ENCODE measurements around the gene KMT5B.
A peak's percentile ranks its signal among the peaks of the same experiment; 100 is the strongest.

Gene KMT5B

GRCh38 chr11:68127714-68128681, 85.1 kb downstream of the KMT5B start:
- peak overlapping the region in 4 of 5 donors; percentile 51 to 62 (median 58) for H3K4me3 ChIP-seq (ENCODE audit: low read depth in 1 of 5, low read length in 5 of 5)
- no peaks in the 10 kb centered on the region for H3K36me3 ChIP-seq (ENCODE audit: control insufficient read depth in 5 of 5, insufficient read depth in 5 of 5, low read length in 5 of 5)
- peaks cover 2 to 26% (median 23%) of the 10 kb centered on the region in 5 donors for H3K4me1 ChIP-seq (ENCODE audit: control insufficient read depth in 5 of 5, insufficient read depth in 5 of 5, low read length in 5 of 5)
- H3K9me3 ChIP-seq (ENCODE audit: control insufficient read depth in 5 of 5, low read length in 5 of 5) = peaks cover 0 to 2% (median 0%) of the 10 kb centered on the region in 5 donors
- H3K27ac ChIP-seq (ENCODE audit: low read depth, low read length) = peak overlapping the region; percentile 37
- peak overlapping the region in 3 of 5 donors; percentile 47 to 76 (median 68) for H3K9ac ChIP-seq (ENCODE audit: low read length in 5 of 5)
- no peaks in the 10 kb centered on the region for H3K27me3 ChIP-seq (ENCODE audit: control insufficient read depth in 5 of 5, insufficient read depth in 4 of 5, low read length in 5 of 5)

- no peak overlapping the region for H3K4me3 ChIP-seq (ENCODE audit: low read depth in 1 of 5, low read length in 5 of 5)
- peaks cover 0 to 2% (median 0%) of the 10 kb centered on the region in 5 donors for H3K9me3 ChIP-seq (ENCODE audit: control insufficient read depth in 5 of 5, low read length in 5 of 5)
- H3K36me3 ChIP-seq (ENCODE audit: control insufficient read depth in 5 of 5, insufficient read depth in 5 of 5, low read length in 5 of 5) = no peaks in the 10 kb centered on the region
- peaks cover 2 to 41% (median 35%) of the 10 kb centered on the region in 5 donors for H3K4me1 ChIP-seq (ENCODE audit: control insufficient read depth in 5 of 5, insufficient read depth in 5 of 5, low read length in 5 of 5)
- H3K27me3 ChIP-seq (ENCODE audit: control insufficient read depth in 5 of 5, insufficient read depth in 4 of 5, low read length in 5 of 5) = no peaks in the 10 kb centered on the region
- H3K27ac ChIP-seq (ENCODE audit: low read depth, low read length) = no peak overlapping the region
- no peak overlapping the region for H3K9ac ChIP-seq (ENCODE audit: low read length in 5 of 5)
Measured at GRCh38 chr11:68125164-68125563, 87.9 kb downstream of the KMT5B start.

GRCh38 chr11:68122936-68123539, 90.1 kb downstream of the KMT5B start:
- Histone ChIP-seq H3K36me3 (ENCODE audit: control insufficient read depth in 5 of 5, insufficient read depth in 5 of 5, low read length in 5 of 5) (no peaks in the 10 kb centered on the region), H3K9me3 (ENCODE audit: control insufficient read depth in 5 of 5, low read length in 5 of 5) (no peaks in the 10 kb centered on the region), H3K27ac (ENCODE audit: low read depth, low read length) (peak overlapping the region; percentile 24), H3K4me3 (ENCODE audit: low read depth in 1 of 5, low read length in 5 of 5) (no peak overlapping the region), H3K9ac (ENCODE audit: low read length in 5 of 5) (no peak overlapping the region), H3K4me1 (ENCODE audit: control insufficient read depth in 5 of 5, insufficient read depth in 5 of 5, low read length in 5 of 5) (peaks cover 5 to 56% (median 48%) of the 10 kb centered on the region in 5 donors), H3K27me3 (ENCODE audit: control insufficient read depth in 5 of 5, insufficient read depth in 4 of 5, low read length in 5 of 5) (no peaks in the 10 kb centered on the region)

GRCh38 chr11:68121067-68121899, 91.8 kb downstream of the KMT5B start, which contains the start of gene CHKA:
TSS of gene CHKA (minus strand) at chr11:68121388. CDS start at chr11:68121177, 211 bp downstream.
- peaks cover 8 to 55% (median 48%) of the 10 kb centered on the region in 5 donors for H3K4me1 ChIP-seq (ENCODE audit: control insufficient read depth in 5 of 5, insufficient read depth in 5 of 5, low read length in 5 of 5)
- H3K9ac ChIP-seq (ENCODE audit: low read length in 5 of 5) = peak within 1 kb of the TSS; percentile 68 to 94 (median 84)

GRCh38 chr11:68120273-68121066, 92.6 kb downstream of the KMT5B start:
- peak overlapping the region; percentile 50 for H3K27ac ChIP-seq (ENCODE audit: low read depth, low read length)

More at GRCh38 chr11:68121067-68121899, 91.8 kb downstream of the KMT5B start, which contains the start of gene CHKA:
- Histone ChIP-seq H3K4me3 (ENCODE audit: low read depth in 1 of 5, low read length in 5 of 5) (peak within 1 kb of the TSS; percentile 68 to 82 (median 75)), H3K36me3 (ENCODE audit: control insufficient read depth in 5 of 5, insufficient read depth in 5 of 5, low read length in 5 of 5) (no peaks in the 10 kb centered on the region), H3K27ac (ENCODE audit: low read depth, low read length) (peak within 1 kb of the TSS; percentile 90), H3K27me3 (ENCODE audit: control insufficient read depth in 5 of 5, insufficient read depth in 4 of 5, low read length in 5 of 5) (no peaks in the 10 kb centered on the region), H3K9me3 (ENCODE audit: control insufficient read depth in 5 of 5, low read length in 5 of 5) (no peaks in the 10 kb centered on the region)

GRCh38 chr11:68118706-68119448, 94.2 kb downstream of the KMT5B start:
- H3K4me1 ChIP-seq (ENCODE audit: control insufficient read depth in 5 of 5, insufficient read depth in 5 of 5, low read length in 5 of 5) = peaks cover 8 to 58% (median 48%) of the 10 kb centered on the region in 5 donors
- peak overlapping the region; percentile 71 for H3K27ac ChIP-seq (ENCODE audit: low read depth, low read length)
- H3K9ac ChIP-seq (ENCODE audit: low read length in 5 of 5) = peak overlapping the region in 3 of 5 donors; percentile 2 to 43 (median 7)
- no peaks in the 10 kb centered on the region for H3K9me3 ChIP-seq (ENCODE audit: control insufficient read depth in 5 of 5, low read length in 5 of 5)
- no peaks in the 10 kb centered on the region for H3K36me3 ChIP-seq (ENCODE audit: control insufficient read depth in 5 of 5, insufficient read depth in 5 of 5, low read length in 5 of 5)
- H3K4me3 ChIP-seq (ENCODE audit: low read depth in 1 of 5, low read length in 5 of 5) = peak overlapping the region in 4 of 5 donors; percentile 24 to 71 (median 34)
- no peaks in the 10 kb centered on the region for H3K27me3 ChIP-seq (ENCODE audit: control insufficient read depth in 5 of 5, insufficient read depth in 4 of 5, low read length in 5 of 5)

More at GRCh38 chr11:68120273-68121066, 92.6 kb downstream of the KMT5B start:
- peak overlapping the region; percentile 55 to 82 (median 75) for H3K4me3 ChIP-seq (ENCODE audit: low read depth in 1 of 5, low read length in 5 of 5)
- peaks cover 8 to 55% (median 48%) of the 10 kb centered on the region in 5 donors for H3K4me1 ChIP-seq (ENCODE audit: control insufficient read depth in 5 of 5, insufficient read depth in 5 of 5, low read length in 5 of 5)
- H3K9ac ChIP-seq (ENCODE audit: low read length in 5 of 5) = peak overlapping the region; percentile 25 to 74 (median 68)
- no peaks in the 10 kb centered on the region for H3K27me3 ChIP-seq (ENCODE audit: control insufficient read depth in 5 of 5, insufficient read depth in 4 of 5, low read length in 5 of 5)
- no peaks in the 10 kb centered on the region for H3K36me3 ChIP-seq (ENCODE audit: control insufficient read depth in 5 of 5, insufficient read depth in 5 of 5, low read length in 5 of 5)
- no peaks in the 10 kb centered on the region for H3K9me3 ChIP-seq (ENCODE audit: control insufficient read depth in 5 of 5, low read length in 5 of 5)

GRCh38 chr11:68117853-68118470, 95.1 kb downstream of the KMT5B start:
- Histone ChIP-seq H3K9ac (ENCODE audit: low read length in 5 of 5) (peak overlapping the region in 2 of 5 donors; percentile 26 to 43), H3K27me3 (ENCODE audit: control insufficient read depth in 5 of 5, insufficient read depth in 4 of 5, low read length in 5 of 5) (no peaks in the 10 kb centered on the region), H3K9me3 (ENCODE audit: control insufficient read depth in 5 of 5, low read length in 5 of 5) (no peaks in the 10 kb centered on the region), H3K4me3 (ENCODE audit: low read depth in 1 of 5, low read length in 5 of 5) (peak overlapping the region in 3 of 5 donors; percentile 6 to 32 (median 25)), H3K27ac (ENCODE audit: low read depth, low read length) (peak overlapping the region; percentile 71), H3K4me1 (ENCODE audit: control insufficient read depth in 5 of 5, insufficient read depth in 5 of 5, low read length in 5 of 5) (peaks cover 8 to 59% (median 45%) of the 10 kb centered on the region in 5 donors), H3K36me3 (ENCODE audit: control insufficient read depth in 5 of 5, insufficient read depth in 5 of 5, low read length in 5 of 5) (no peaks in the 10 kb centered on the region)

- no peak overlapping the region for H3K27ac ChIP-seq (ENCODE audit: low read depth, low read length)
- no peak overlapping the region for H3K4me3 ChIP-seq (ENCODE audit: low read depth in 1 of 5, low read length in 5 of 5)
Measured at GRCh38 chr11:68116974-68117373, 96.1 kb downstream of the KMT5B start.

More at GRCh38 chr11:68116974-68117373, 96.1 kb downstream of the KMT5B start:
- Histone ChIP-seq H3K4me1 (ENCODE audit: control insufficient read depth in 5 of 5, insufficient read depth in 5 of 5, low read length in 5 of 5) (peaks cover 8 to 53% (median 41%) of the 10 kb centered on the region in 5 donors), H3K27me3 (ENCODE audit: control insufficient read depth in 5 of 5, insufficient read depth in 4 of 5, low read length in 5 of 5) (no peaks in the 10 kb centered on the region), H3K9ac (ENCODE audit: low read length in 5 of 5) (peak overlapping the region in 3 of 5 donors; percentile 4 to 63 (median 30)), H3K9me3 (ENCODE audit: control insufficient read depth in 5 of 5, low read length in 5 of 5) (no peaks in the 10 kb centered on the region), H3K36me3 (ENCODE audit: control insufficient read depth in 5 of 5, insufficient read depth in 5 of 5, low read length in 5 of 5) (no peaks in the 10 kb centered on the region)
